Lung (tissue), 12 donors: ENCODE measurements around the gene C22orf23. TPM values are rescaled to one million over a fixed set of nuclear protein-coding genes. Genes with fewer than 3 reads are reported as not detected.

Experiments used
- ATAC-seq: fragments of 200-7000 bp; cut with Tn5 transposase; one replicate; pipeline ENCODE4 v1.9.1; 2020; ENCODE audit warnings: moderate number of reproducible peaks; ENCODE audit not compliant: insufficient read depth, low FRiP score
- DNase-seq, 3 donors: peaks; one replicate each; pipeline ENCODE4 v3.0.0-alpha.2; 2013 to 2017
- H3K27ac ChIP-seq, 2 donors: one replicate each; pipeline ENCODE4 v1.5.1; 2013; ENCODE audit warnings: mild to moderate bottlenecking in 2 of 2, moderate library complexity in 2 of 2, control low read depth in 1 of 2, inconsistent platforms in 1 of 2, low read depth in 1 of 2, low read length in 1 of 2
- H3K27me3 ChIP-seq, 3 donors: one replicate each; pipeline ENCODE4 v1.5.1; 2013; ENCODE audit warnings: low read length in 2 of 3; ENCODE audit not compliant: control insufficient read depth in 3 of 3, insufficient read depth in 3 of 3
- H3K36me3 ChIP-seq, 4 donors: one replicate each; pipeline ENCODE4 v1.5.1; 2013; ENCODE audit warnings: low read length in 4 of 4, mild to moderate bottlenecking in 1 of 4, moderate library complexity in 1 of 4; ENCODE audit not compliant: control insufficient read depth in 4 of 4, insufficient read depth in 4 of 4
- H3K4me1 ChIP-seq, 5 donors: one replicate each; pipeline ENCODE4 v1.5.1; 2013; ENCODE audit warnings: low read length in 5 of 5, mild to moderate bottlenecking in 2 of 5, moderate library complexity in 1 of 5; ENCODE audit not compliant: control insufficient read depth in 5 of 5, insufficient read depth in 5 of 5
- H3K4me3 ChIP-seq: one replicate; pipeline ENCODE4 v1.5.1; 2013; ENCODE audit warnings: mild to moderate bottlenecking, control low read depth, moderate library complexity
- H3K9ac ChIP-seq, 2 donors: one replicate each; pipeline ENCODE4 v1.5.1; 2013; ENCODE audit warnings: low read length in 2 of 2, control low read depth in 1 of 2; ENCODE audit not compliant: insufficient read depth in 1 of 2
- H3K9me3 ChIP-seq, 4 donors: one replicate each; pipeline ENCODE4 v1.5.1; 2013; ENCODE audit warnings: low read length in 3 of 4, mild to moderate bottlenecking in 1 of 4, moderate library complexity in 1 of 4; ENCODE audit not compliant: control insufficient read depth in 4 of 4, insufficient read depth in 3 of 4
- CTCF ChIP-seq: IDR thresholded peaks from 2 replicates; pipeline ENCODE4 v1.5.1; 2012; ENCODE audit warnings: mild to moderate bottlenecking; ENCODE audit errors: control extremely low read depth, extremely low read depth
- WGBS, 2 donors: extraction: QIAGEN DNeasy Blood & Tissue Kit; methylation state at CpG; one replicate each; pipeline ENCODE4 v1.1.7; 2013; 5-methylcytosine and 5-hydroxymethylcytosine counted together
- polyA plus RNA-seq, 2 donors: library from polyadenylated mRNA; stranded (reverse); fragments of 200-250 nt; gene quantifications; one replicate each; pipeline ENCODE4 v1.2.1, GENCODE V29; 2013
- total RNA-seq, 2 donors: library from RNA; depleted of rRNA in 1 of 2; stranded (reverse); fragments of >200 nt in 1 of 2; gene quantifications; one replicate each; pipeline ENCODE4 v1.2.1, GENCODE V29; 2014 to 2021
- donor health status: control.
- donor health status: control.
- donor health status: Bipolar disorder and iron deficiency.
- donor health status: healthy.
- donor health status: DM: yes; HTN: yes; CAD: no.

Gene C22orf23
- total and polyA plus RNA-seq, 4 donors: 1.1 to 4.2 (median 1.5) TPM

DNA sequence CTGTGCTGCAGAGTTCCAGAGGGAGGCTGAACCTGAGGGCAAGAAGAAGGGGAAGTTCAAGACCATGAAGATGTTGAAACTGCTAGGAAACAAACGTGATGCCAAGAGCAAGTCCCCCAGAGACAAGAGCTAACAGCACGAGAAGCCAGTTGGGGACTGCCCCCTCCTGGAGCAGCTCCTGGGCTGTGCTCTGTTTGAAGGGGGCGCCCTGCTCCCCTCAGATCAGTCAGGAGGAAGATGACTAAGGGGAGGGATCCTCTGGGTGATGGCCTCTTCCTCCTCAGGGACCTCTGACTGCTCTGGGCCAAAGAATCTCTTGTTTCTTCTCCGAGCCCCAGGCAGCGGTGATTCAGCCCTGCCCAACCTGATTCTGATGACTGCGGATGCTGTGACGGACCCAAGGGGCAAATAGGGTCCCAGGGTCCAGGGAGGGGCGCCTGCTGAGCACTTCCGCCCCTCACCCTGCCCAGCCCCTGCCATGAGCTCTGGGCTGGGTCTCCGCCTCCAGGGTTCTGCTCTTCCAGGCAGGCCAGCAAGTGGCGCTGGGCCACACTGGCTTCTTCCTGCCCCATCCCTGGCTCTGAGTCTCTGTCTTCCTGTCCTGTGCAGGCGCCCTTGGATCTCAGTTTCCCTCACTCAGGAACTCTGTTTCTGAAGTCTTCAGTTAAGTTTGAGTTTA, 12.6 kb downstream of the C22orf23 start:
- ATAC-seq: no peak
- WGBS, 2 donors: 64 to 82% methylated on average over 12 of the region's 12 CpGs
- peaks cover 5 to 31% (median 12%) of the 10 kb centered on the region in 4 donors for H3K36me3 ChIP-seq

GRCh38 chr22:37933711-37934376, 19.6 kb downstream of the C22orf23 start:
- ATAC-seq (peak; percentile 91), DNase-seq (peak; percentile 90 to 91 (median 90))
- Histone ChIP-seq H3K36me3 (peaks cover 1 to 32% (median 6%) of the 10 kb centered on the region in 4 donors), H3K9me3 (no peaks in the 10 kb centered on the region), H3K4me1 (peaks cover 0 to 21% (median 11%) of the 10 kb centered on the region in 5 donors), H3K9ac (no peak overlapping the region), H3K27ac (peak overlapping the region; percentile 46 to 83), H3K27me3 (no peaks in the 10 kb centered on the region), H3K4me3 (no peak overlapping the region)
- 5 to 7% methylated on average over 13 of the region's 13 CpGs for WGBS, 2 donors
- TF ChIP-seq CTCF: peak; percentile 94

More for the DNA sequence above, 12.6 kb downstream of the C22orf23 start:
- TF ChIP-seq CTCF: no peak
- H3K27ac ChIP-seq: no peak overlapping the region
- no peaks in the 10 kb centered on the region for H3K4me1 ChIP-seq
- H3K4me3 ChIP-seq: no peak overlapping the region
- no peaks in the 10 kb centered on the region for H3K9me3 ChIP-seq
- no peaks in the 10 kb centered on the region for H3K27me3 ChIP-seq
- no peak for DNase-seq
- H3K9ac ChIP-seq: no peak overlapping the region

DNA sequence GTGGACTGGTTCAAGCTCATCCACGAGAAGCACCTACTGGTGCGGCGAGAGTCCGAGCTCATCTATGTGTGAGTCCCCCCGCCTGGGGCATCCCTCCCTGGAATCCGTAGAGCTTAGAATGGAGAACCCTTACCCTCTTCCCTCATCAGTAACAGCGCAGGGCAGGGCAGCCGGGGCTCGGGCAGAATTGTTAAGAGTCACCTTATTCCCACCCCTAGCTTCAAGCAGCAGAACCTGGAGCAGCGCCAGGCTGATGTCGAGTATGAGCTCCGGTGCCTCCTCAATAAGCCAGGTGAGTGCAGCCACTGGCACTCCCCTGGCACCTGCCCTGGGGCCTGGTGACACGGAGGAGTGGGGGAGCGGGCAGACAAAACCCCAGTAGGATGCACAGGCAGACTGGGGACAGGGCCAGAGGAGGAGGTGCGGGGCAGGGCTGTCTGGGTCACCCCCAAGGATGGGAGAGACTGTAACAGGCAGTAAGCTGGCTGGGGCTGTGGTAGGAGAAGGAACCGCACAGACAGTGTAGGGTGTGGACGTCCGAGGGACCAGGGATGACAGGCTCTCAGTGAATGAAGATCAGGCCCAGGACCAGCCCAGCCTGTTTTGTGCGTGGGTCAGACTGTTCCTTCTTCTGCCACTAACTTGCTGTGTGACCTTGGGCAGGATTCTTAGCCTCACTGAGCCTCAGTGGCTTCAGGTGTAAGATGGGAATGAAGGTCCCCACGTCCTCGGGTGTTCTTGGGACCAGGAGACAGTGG, 20.4 kb downstream of the C22orf23 start:
- 60 to 83% methylated on average over 21 of the region's 21 CpGs for WGBS, 2 donors
- Histone ChIP-seq H3K36me3 (peaks cover 0 to 36% (median 5%) of the 10 kb centered on the region in 4 donors), H3K27me3 (no peaks in the 10 kb centered on the region), H3K9me3 (no peaks in the 10 kb centered on the region), H3K27ac (peak overlapping the region; percentile 46 to 83), H3K9ac (no peak overlapping the region), H3K4me1 (peaks cover 0 to 21% (median 11%) of the 10 kb centered on the region in 5 donors), H3K4me3 (no peak overlapping the region)
- no peak for TF ChIP-seq CTCF
- peak; percentile 26 to 55 (median 54) for DNase-seq
- ATAC-seq: no peak
